ENCODE results near the gene AGAP1. TPM values are rescaled to one million over a fixed set of nuclear protein-coding genes. Genes with fewer than 3 reads are reported as not detected.
"Not testable (repeated sequence)": the region's sequence is repeated elsewhere in the genome, so short reads cannot be mapped to it uniquely, and the experiment has no call there.

AGAP1 gene
- total RNA-seq, 3 donors from 2014 or later (not counting 1 experiment from before 2014, with no cell fraction given), result 42.0 to 56.4 (median 45.7) TPM

GRCh38 chr2:235600926-235601325 is 107.1 kb downstream of the AGAP1 start:
- 74% methylated on average over 5 of the region's 5 CpGs for WGBS (ENCODE audit: insufficient coverage)
- Histone ChIP-seq H3K4me1 (ENCODE audit: control insufficient read depth, insufficient read depth, low read length) (no peaks in the 10 kb centered on the region), H3K27me3 (ENCODE audit: control insufficient read depth, insufficient read depth, low read length) (no peaks in the 10 kb centered on the region), H3K36me3 (ENCODE audit: control insufficient read depth, insufficient read depth, low read length) (no peaks in the 10 kb centered on the region), H3K9me3 (ENCODE audit: control insufficient read depth, insufficient read depth, low read length) (no peaks in the 10 kb centered on the region), H3K27ac (ENCODE audit: low read length) (no peak overlapping the region), H3K4me3 (ENCODE audit: low read length) (no peak overlapping the region)
- no peak for TF ChIP-seq CTCF (IDR thresholded peaks at IDR 0.05)
- Mint-ChIP-seq H3K36me3 (no peaks in the 10 kb centered on the region), H3K9me3 (no peaks in the 10 kb centered on the region), H3K27me3 (ENCODE audit: low read depth in 2 of 2) (peaks cover 6 to 11% of the 10 kb centered on the region in 2 donors), H3K27ac (no peak overlapping the region), H3K4me1 (no peaks in the 10 kb centered on the region), H3K4me3 (no peak overlapping the region)
- DNase-seq, result no peak
- no peak for ATAC-seq
- intact Hi-C loops (cut with micrococcal nuclease), result no loop called here

- H3K36me3 ChIP-seq (ENCODE audit: control insufficient read depth, insufficient read depth, low read length), result no peaks in the 10 kb centered on the region
- WGBS (ENCODE audit: insufficient coverage), result 86% methylated on average over 12 of the region's 12 CpGs
- H3K27ac ChIP-seq (ENCODE audit: low read length), result no peak overlapping the region
- no peaks in the 10 kb centered on the region for H3K36me3 Mint-ChIP-seq
- no peak overlapping the region for H3K4me3 ChIP-seq (ENCODE audit: low read length)
- ATAC-seq (no peak), DNase-seq (no peak)
- H3K4me3 Mint-ChIP-seq, result no peak overlapping the region
- H3K9me3 Mint-ChIP-seq, result no peaks in the 10 kb centered on the region
- intact Hi-C loops (cut with micrococcal nuclease), result no loop called here
- H3K4me1 Mint-ChIP-seq, result no peaks in the 10 kb centered on the region
- H3K4me1 ChIP-seq (ENCODE audit: control insufficient read depth, insufficient read depth, low read length), result no peaks in the 10 kb centered on the region
- no peaks in the 10 kb centered on the region for H3K9me3 ChIP-seq (ENCODE audit: control insufficient read depth, insufficient read depth, low read length)
- peaks cover 11 to 12% of the 10 kb centered on the region in 2 donors for H3K27me3 Mint-ChIP-seq (ENCODE audit: low read depth in 2 of 2)
- H3K27me3 ChIP-seq (ENCODE audit: control insufficient read depth, insufficient read depth, low read length), result no peaks in the 10 kb centered on the region
- TF ChIP-seq CTCF (IDR thresholded peaks at IDR 0.05), result no peak
- H3K27ac Mint-ChIP-seq, result no peak overlapping the region
Measured at GRCh38 chr2:235601960-235602704, 108.3 kb downstream of the AGAP1 start.

- H3K4me1 ChIP-seq (ENCODE audit: control insufficient read depth, insufficient read depth, low read length); H3K9me3 ChIP-seq (ENCODE audit: control insufficient read depth, insufficient read depth, low read length); H3K4me3 Mint-ChIP-seq; DNase-seq; ATAC-seq; H3K27me3 ChIP-seq (ENCODE audit: control insufficient read depth, insufficient read depth, low read length); H3K4me3 ChIP-seq (ENCODE audit: low read length); H3K36me3 Mint-ChIP-seq; H3K27ac Mint-ChIP-seq; H3K27ac ChIP-seq (ENCODE audit: low read length); H3K4me1 Mint-ChIP-seq; H3K9me3 Mint-ChIP-seq; intact Hi-C loops (cut with micrococcal nuclease); H3K36me3 ChIP-seq (ENCODE audit: control insufficient read depth, insufficient read depth, low read length): not testable (repeated sequence)
- peaks cover 11 to 12% of the 10 kb centered on the region in 2 donors for H3K27me3 Mint-ChIP-seq (ENCODE audit: low read depth in 2 of 2)
- WGBS (ENCODE audit: insufficient coverage), result 76% methylated on average over 6 of the region's 7 CpGs
Measured at GRCh38 chr2:235602971-235603370, 109.1 kb downstream of the AGAP1 start.

GRCh38 chr2:235603659-235604058 is 109.8 kb downstream of the AGAP1 start:
- 92% methylated on average over 8 of the region's 8 CpGs for WGBS (ENCODE audit: insufficient coverage)
- no peak overlapping the region for H3K4me3 Mint-ChIP-seq
- no peak for ATAC-seq
- no peak for DNase-seq
- H3K4me3 ChIP-seq (ENCODE audit: low read length), result no peak overlapping the region
- H3K9me3 ChIP-seq (ENCODE audit: control insufficient read depth, insufficient read depth, low read length), result no peaks in the 10 kb centered on the region
- H3K27ac ChIP-seq (ENCODE audit: low read length), result no peak overlapping the region
- no peaks in the 10 kb centered on the region for H3K4me1 Mint-ChIP-seq
- intact Hi-C loops (cut with micrococcal nuclease), result no loop called here
- H3K27ac Mint-ChIP-seq, result no peak overlapping the region
- H3K36me3 ChIP-seq (ENCODE audit: control insufficient read depth, insufficient read depth, low read length), result no peaks in the 10 kb centered on the region
- no peaks in the 10 kb centered on the region for H3K27me3 ChIP-seq (ENCODE audit: control insufficient read depth, insufficient read depth, low read length)
- H3K4me1 ChIP-seq (ENCODE audit: control insufficient read depth, insufficient read depth, low read length), result no peaks in the 10 kb centered on the region
- H3K36me3 Mint-ChIP-seq, result no peaks in the 10 kb centered on the region
- peaks cover 11 to 13% of the 10 kb centered on the region in 2 donors for H3K27me3 Mint-ChIP-seq (ENCODE audit: low read depth in 2 of 2)
- no peaks in the 10 kb centered on the region for H3K9me3 Mint-ChIP-seq
- no peak for TF ChIP-seq CTCF (IDR thresholded peaks at IDR 0.05)

All from natural killer cell (primary cell).